Right ventricle myocardium superior (tissue), 1 donor: ENCODE measurements around the gene SESTD1. TPM values are rescaled to one million over a fixed set of nuclear protein-coding genes. Genes with fewer than 3 reads are reported as not detected.
"Not testable (repeated sequence)": the region's sequence is repeated elsewhere in the genome, so short reads cannot be mapped to it uniquely, and the experiment has no call there.

ENCODE experiments used
- ATAC-seq: fragments of 200-7000 bp; cut with Tn5 transposase; one replicate; pipeline ENCODE4 v1.9.1; 2020; ENCODE audit warnings: mild to moderate bottlenecking; ENCODE audit not compliant: poor library complexity
- DNase-seq: peaks from one replicate; pipeline ENCODE4 v3.0.0-alpha.2; 2020
- intact Hi-C: fragments of 100-400 bp; cut with DNase I; formaldehyde crosslinking; loops from one replicate; pipeline ENCODE4 v1.11.2; 2022
- total RNA-seq: library from RNA; stranded (reverse); fragmentation: NEBNext Ultra II Directional; extraction: Animal tissue kit (Norgen Biotek cat#: 25700); gene quantifications from one replicate; pipeline ENCODE4 v1.2.1, GENCODE V29; 2021
- donor health status: DM: no; HTN: yes; CAD: no; lungs with severe emphysema.

Gene SESTD1
- total RNA-seq, 1 donor from 2014 or later, result 37.4 TPM

GRCh38 chr2:179208277-179208676 lies 56.4 kb downstream of the SESTD1 start:
- DNase-seq, ATAC-seq, intact Hi-C loops: not testable (repeated sequence)

- ATAC-seq (no peak), DNase-seq (peak; percentile 43)
- intact Hi-C loops, result no loop called here
Observed at GRCh38 chr2:179207047-179207446, 57.6 kb downstream of the SESTD1 start.

GRCh38 chr2:179201869-179202268 lies 62.8 kb downstream of the SESTD1 start:
- DNase-seq, result no peak
- intact Hi-C loops, result no loop called here
- no peak for ATAC-seq

- DNase-seq, ATAC-seq, intact Hi-C loops: not testable (repeated sequence)
Observed at GRCh38 chr2:179195926-179196590, 68.6 kb downstream of the SESTD1 start.

- ATAC-seq (no peak), DNase-seq (no peak)
- intact Hi-C loops, result no loop called here
Observed at GRCh38 chr2:179195141-179195540, 69.5 kb downstream of the SESTD1 start.

GRCh38 chr2:179193759-179194394 lies 70.8 kb downstream of the SESTD1 start:
- ATAC-seq, result peak; percentile 18
- intact Hi-C loops, result no loop called here
- no peak for DNase-seq

GRCh38 chr2:179191110-179191509 lies 73.5 kb downstream of the SESTD1 start:
- DNase-seq, result no peak
- no peak for ATAC-seq
- intact Hi-C loops, result no loop called here

GRCh38 chr2:179186126-179186525 lies 78.5 kb downstream of the SESTD1 start:
- DNase-seq (no peak), ATAC-seq (no peak)
- intact Hi-C loops, result no loop called here

- DNase-seq (no peak), ATAC-seq (no peak)
- intact Hi-C loops, result no loop called here
Observed at GRCh38 chr2:179184610-179185009, 80.0 kb downstream of the SESTD1 start.

- DNase-seq (no peak), ATAC-seq (no peak)
- intact Hi-C loops, result no loop called here
Observed at GRCh38 chr2:179181002-179181401, 83.6 kb downstream of the SESTD1 start.

GRCh38 chr2:179180242-179180641 lies 84.4 kb downstream of the SESTD1 start:
- intact Hi-C loops, result no loop called here
- DNase-seq (no peak), ATAC-seq (no peak)

GRCh38 chr2:179179719-179180118 lies 84.9 kb downstream of the SESTD1 start:
- intact Hi-C loops, result no loop called here
- DNase-seq (no peak), ATAC-seq (no peak)

- intact Hi-C loops, result no loop called here
- ATAC-seq, result no peak
- DNase-seq, result no peak
Observed at GRCh38 chr2:179177694-179178093, 86.9 kb downstream of the SESTD1 start.

- ATAC-seq (no peak), DNase-seq (no peak)
- intact Hi-C loops, result no loop called here
Observed at GRCh38 chr2:179174240-179174639, 90.4 kb downstream of the SESTD1 start.

- ATAC-seq (no peak), DNase-seq (no peak)
- intact Hi-C loops, result no loop called here
Observed at GRCh38 chr2:179172894-179173293, 91.7 kb downstream of the SESTD1 start.

GRCh38 chr2:179171371-179171770 lies 93.3 kb downstream of the SESTD1 start:
- no peak for ATAC-seq
- no peak for DNase-seq
- intact Hi-C loops, result no loop called here

- intact Hi-C loops, result no loop called here
- no peak for DNase-seq
- ATAC-seq, result no peak
Observed at GRCh38 chr2:179170901-179171300, 93.7 kb downstream of the SESTD1 start.

- DNase-seq (no peak), ATAC-seq (no peak)
- intact Hi-C loops, result no loop called here
Observed at GRCh38 chr2:179165356-179166000, 99.2 kb downstream of the SESTD1 start.

GRCh38 chr2:179141206-179141605 lies 123.4 kb downstream of the SESTD1 start:
- no peak for DNase-seq
- no peak for ATAC-seq
- intact Hi-C loops, result no loop called here

GRCh38 chr2:179140571-179140970 lies 124.1 kb downstream of the SESTD1 start:
- DNase-seq (no peak), ATAC-seq (no peak)
- intact Hi-C loops, result no loop called here
